WTC11 (cell line): Measurements from ENCODE around the gene FOXC2. TPM values are rescaled to one million over a fixed set of nuclear protein-coding genes. Genes with fewer than 3 reads are reported as not detected.

ENCODE experiments used
- ATAC-seq: fragments of 200-7000 bp; cut with Tn5 transposase; 2 replicates; pipeline ENCODE4 v1.10.0; 2021; ENCODE audit warnings: mild to moderate bottlenecking, moderate library complexity
- CTCF ChIA-PET: fragments of 300-600 bp; sonication (Branson Sonifier 250); formaldehyde crosslinking; loops from one replicate; lab custom pipeline; 2021; ENCODE audit warnings: antibody characterized with exemption; lab: Charles Lee
- POLR2A ChIA-PET: fragments of 350-600 bp; sonication (Branson Sonifier 250); formaldehyde crosslinking; loops from one replicate; lab custom pipeline; 2021; ENCODE audit warnings: antibody characterized with exemption; lab: Charles Lee
- DNase-seq: peaks from one replicate; pipeline ENCODE4 v3.0.0; 2021; ENCODE audit warnings: low spot score
- H3K27ac Mint-ChIP-seq: 2 replicates; pipeline ENCODE4 v1.8.0; 2021; ENCODE audit warnings: mixed read lengths
- H3K27me3 Mint-ChIP-seq: 2 replicates; pipeline ENCODE4 v1.8.0; 2021; ENCODE audit warnings: low read depth, mild to moderate bottlenecking, moderate library complexity, mixed read lengths
- H3K36me3 Mint-ChIP-seq: 2 replicates; pipeline ENCODE4 v1.8.0; 2021; ENCODE audit warnings: mixed read lengths
- H3K4me1 Mint-ChIP-seq: 2 replicates; pipeline ENCODE4 v1.8.0; 2022; ENCODE audit warnings: mixed read lengths
- H3K4me3 Mint-ChIP-seq: 2 replicates; pipeline ENCODE4 v1.8.0; 2021; ENCODE audit warnings: mild to moderate bottlenecking, moderate library complexity, mixed read lengths
- H3K9me3 Mint-ChIP-seq: 2 replicates; pipeline ENCODE4 v1.8.0; 2021; ENCODE audit warnings: mixed read lengths
- ATF1 ChIP-seq: sonication (generic); formaldehyde crosslinking; IDR thresholded peaks from 2 replicates; pipeline ENCODE4 v1.8.1; 2023; ENCODE audit warnings: mild to moderate bottlenecking, moderate library complexity, missing genetic modification reagents
- CBFB ChIP-seq: sonication (generic); formaldehyde crosslinking; IDR thresholded peaks from 2 replicates; pipeline ENCODE4 v1.8.1; 2022; ENCODE audit warnings: mild to moderate bottlenecking, low read depth, missing genetic modification reagents
- FOXP1 ChIP-seq: sonication (generic); formaldehyde crosslinking; IDR thresholded peaks from 2 replicates; pipeline ENCODE4 v1.8.0; 2022; ENCODE audit warnings: missing genetic modification reagents, mild to moderate bottlenecking, moderate library complexity, borderline replicate concordance
- NR2C2 ChIP-seq: sonication (generic); formaldehyde crosslinking; IDR thresholded peaks from 2 replicates; pipeline ENCODE4 v1.8.0; 2022; ENCODE audit warnings: mild to moderate bottlenecking, missing genetic modification reagents
- OVOL2 ChIP-seq: fragments of 250-450 bp; sonication (Bioruptor Pico); IDR thresholded peaks from 2 replicates; pipeline ENCODE4 v1.9.0; 2021; ENCODE audit warnings: mild to moderate bottlenecking, borderline replicate concordance
- SMAD3 ChIP-seq: sonication (generic); formaldehyde crosslinking; IDR thresholded peaks from 2 replicates; pipeline ENCODE4 v1.8.0; 2022; ENCODE audit warnings: missing genetic modification reagents, mild to moderate bottlenecking, borderline replicate concordance
- SOX15 ChIP-seq: fragments of 250-450 bp; sonication (Bioruptor Pico); IDR thresholded peaks from 2 replicates; pipeline ENCODE4 v1.9.0; 2021; ENCODE audit warnings: mild to moderate bottlenecking
- TCF7 ChIP-seq: sonication (generic); formaldehyde crosslinking; IDR thresholded peaks from 2 replicates; pipeline ENCODE4 v1.8.0; 2022; ENCODE audit warnings: mild to moderate bottlenecking, low read depth, missing genetic modification reagents, moderate library complexity
- TEAD1 ChIP-seq: sonication (generic); formaldehyde crosslinking; IDR thresholded peaks from 2 replicates; pipeline ENCODE4 v1.8.0; 2022; ENCODE audit warnings: mild to moderate bottlenecking, missing genetic modification reagents
- ZNF121 ChIP-seq: sonication (generic); formaldehyde crosslinking; IDR thresholded peaks from 2 replicates; pipeline ENCODE4 v1.8.0; 2023; ENCODE audit warnings: missing genetic modification reagents
- total RNA-seq: library from RNA; stranded (reverse); gene quantifications from 3 replicates; pipeline ENCODE4 v1.2.3, GENCODE V29; 2021
- TF ChIP-seq, protein P1 (sequence below): fragments of 250-450 bp; sonication (Bioruptor Pico); IDR thresholded peaks from 2 replicates; pipeline ENCODE4 v1.9.0; 2021; ENCODE audit warnings: mild to moderate bottlenecking, borderline replicate concordance
- TF ChIP-seq, protein P2 (sequence below): sonication (generic); formaldehyde crosslinking; IDR thresholded peaks from 2 replicates; pipeline ENCODE4 v1.8.0; 2023; ENCODE audit warnings: mild to moderate bottlenecking, missing genetic modification reagents

The FOXC2 gene
- total RNA-seq, 1 experiment from 2014 or later = 0.28 TPM

DNA sequence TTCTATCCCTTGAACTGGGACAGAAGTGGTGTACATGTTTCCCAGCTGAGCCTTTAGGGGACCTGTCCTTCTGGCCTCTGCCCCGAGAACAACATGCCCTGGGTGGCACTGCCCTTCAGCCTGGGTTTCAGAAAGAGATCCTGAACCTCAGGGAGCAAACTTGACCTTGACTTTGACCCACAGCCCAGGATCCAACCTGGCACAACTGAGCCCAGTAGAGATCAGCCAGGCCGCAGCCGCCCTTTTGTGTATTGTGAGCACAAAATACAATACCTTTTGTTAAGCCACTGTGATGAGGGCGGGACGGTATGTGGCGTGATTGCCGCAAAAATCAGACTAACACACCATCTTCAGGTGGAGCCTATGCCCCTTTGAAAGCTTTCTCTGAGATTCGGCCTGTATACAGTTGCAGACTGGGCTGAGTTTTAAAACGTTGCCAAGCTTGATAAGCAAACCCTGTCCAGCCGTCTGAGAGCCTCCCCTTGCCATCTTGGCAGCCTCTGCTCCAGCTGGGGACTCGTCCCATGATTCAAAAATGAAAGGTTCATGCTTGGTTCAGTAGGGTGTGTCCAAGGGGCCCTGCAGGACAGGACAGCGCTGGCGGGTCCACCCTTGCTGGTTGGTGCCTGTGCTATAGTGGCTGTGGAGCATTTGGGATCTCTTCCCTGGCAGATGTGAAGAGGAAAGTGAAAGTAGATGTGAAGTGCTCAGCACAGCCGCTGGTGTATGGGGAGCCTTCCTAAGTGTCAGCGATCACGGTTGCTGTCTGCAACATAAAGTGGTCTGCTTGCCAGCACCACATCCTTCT is 52.0 kb downstream of the FOXC2 start:
- Mint-ChIP-seq H3K4me1 (peaks cover 25% of the 10 kb centered on the region), H3K27me3 (no peaks in the 10 kb centered on the region), H3K9me3 (no peaks in the 10 kb centered on the region), H3K36me3 (no peaks in the 10 kb centered on the region), H3K27ac (no peak overlapping the region), H3K4me3 (no peak overlapping the region)
- ATAC-seq (peak; percentile 34; the same call in 1 of the 2 replicates), DNase-seq (no peak)
- ChIA-PET POLR2A (no interaction called here), CTCF (interaction anchor here (0.5 to 1.4 kb wide), 3 partner anchors 47 to 458 kb away, joined by 3 read pairs; no protein-coding TSS in a partner anchor)
- TF ChIP-seq OVOL2 (CRISPR knock-in tag) = no peak
- TF ChIP-seq SOX15 = no peak
- TF ChIP-seq FOXP1 (CRISPR knock-in tag) = no peak
- no peak for TF ChIP-seq TEAD1 (CRISPR knock-in tag)
- TF ChIP-seq SMAD3 = no peak
- no peak for TF ChIP-seq ATF1
- TF ChIP-seq CBFB = no peak
- TF ChIP-seq, protein P1, sequence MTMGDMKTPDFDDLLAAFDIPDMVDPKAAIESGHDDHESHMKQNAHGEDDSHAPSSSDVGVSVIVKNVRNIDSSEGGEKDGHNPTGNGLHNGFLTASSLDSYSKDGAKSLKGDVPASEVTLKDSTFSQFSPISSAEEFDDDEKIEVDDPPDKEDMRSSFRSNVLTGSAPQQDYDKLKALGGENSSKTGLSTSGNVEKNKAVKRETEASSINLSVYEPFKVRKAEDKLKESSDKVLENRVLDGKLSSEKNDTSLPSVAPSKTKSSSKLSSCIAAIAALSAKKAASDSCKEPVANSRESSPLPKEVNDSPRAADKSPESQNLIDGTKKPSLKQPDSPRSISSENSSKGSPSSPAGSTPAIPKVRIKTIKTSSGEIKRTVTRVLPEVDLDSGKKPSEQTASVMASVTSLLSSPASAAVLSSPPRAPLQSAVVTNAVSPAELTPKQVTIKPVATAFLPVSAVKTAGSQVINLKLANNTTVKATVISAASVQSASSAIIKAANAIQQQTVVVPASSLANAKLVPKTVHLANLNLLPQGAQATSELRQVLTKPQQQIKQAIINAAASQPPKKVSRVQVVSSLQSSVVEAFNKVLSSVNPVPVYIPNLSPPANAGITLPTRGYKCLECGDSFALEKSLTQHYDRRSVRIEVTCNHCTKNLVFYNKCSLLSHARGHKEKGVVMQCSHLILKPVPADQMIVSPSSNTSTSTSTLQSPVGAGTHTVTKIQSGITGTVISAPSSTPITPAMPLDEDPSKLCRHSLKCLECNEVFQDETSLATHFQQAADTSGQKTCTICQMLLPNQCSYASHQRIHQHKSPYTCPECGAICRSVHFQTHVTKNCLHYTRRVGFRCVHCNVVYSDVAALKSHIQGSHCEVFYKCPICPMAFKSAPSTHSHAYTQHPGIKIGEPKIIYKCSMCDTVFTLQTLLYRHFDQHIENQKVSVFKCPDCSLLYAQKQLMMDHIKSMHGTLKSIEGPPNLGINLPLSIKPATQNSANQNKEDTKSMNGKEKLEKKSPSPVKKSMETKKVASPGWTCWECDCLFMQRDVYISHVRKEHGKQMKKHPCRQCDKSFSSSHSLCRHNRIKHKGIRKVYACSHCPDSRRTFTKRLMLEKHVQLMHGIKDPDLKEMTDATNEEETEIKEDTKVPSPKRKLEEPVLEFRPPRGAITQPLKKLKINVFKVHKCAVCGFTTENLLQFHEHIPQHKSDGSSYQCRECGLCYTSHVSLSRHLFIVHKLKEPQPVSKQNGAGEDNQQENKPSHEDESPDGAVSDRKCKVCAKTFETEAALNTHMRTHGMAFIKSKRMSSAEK (CRISPR knock-in tag) = no peak
- no peak for TF ChIP-seq ZNF121 (CRISPR knock-in tag)
- TF ChIP-seq, protein P2, sequence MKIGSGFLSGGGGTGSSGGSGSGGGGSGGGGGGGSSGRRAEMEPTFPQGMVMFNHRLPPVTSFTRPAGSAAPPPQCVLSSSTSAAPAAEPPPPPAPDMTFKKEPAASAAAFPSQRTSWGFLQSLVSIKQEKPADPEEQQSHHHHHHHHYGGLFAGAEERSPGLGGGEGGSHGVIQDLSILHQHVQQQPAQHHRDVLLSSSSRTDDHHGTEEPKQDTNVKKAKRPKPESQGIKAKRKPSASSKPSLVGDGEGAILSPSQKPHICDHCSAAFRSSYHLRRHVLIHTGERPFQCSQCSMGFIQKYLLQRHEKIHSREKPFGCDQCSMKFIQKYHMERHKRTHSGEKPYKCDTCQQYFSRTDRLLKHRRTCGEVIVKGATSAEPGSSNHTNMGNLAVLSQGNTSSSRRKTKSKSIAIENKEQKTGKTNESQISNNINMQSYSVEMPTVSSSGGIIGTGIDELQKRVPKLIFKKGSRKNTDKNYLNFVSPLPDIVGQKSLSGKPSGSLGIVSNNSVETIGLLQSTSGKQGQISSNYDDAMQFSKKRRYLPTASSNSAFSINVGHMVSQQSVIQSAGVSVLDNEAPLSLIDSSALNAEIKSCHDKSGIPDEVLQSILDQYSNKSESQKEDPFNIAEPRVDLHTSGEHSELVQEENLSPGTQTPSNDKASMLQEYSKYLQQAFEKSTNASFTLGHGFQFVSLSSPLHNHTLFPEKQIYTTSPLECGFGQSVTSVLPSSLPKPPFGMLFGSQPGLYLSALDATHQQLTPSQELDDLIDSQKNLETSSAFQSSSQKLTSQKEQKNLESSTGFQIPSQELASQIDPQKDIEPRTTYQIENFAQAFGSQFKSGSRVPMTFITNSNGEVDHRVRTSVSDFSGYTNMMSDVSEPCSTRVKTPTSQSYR (CRISPR knock-in tag) = no peak
- no peak for TF ChIP-seq NR2C2
- TF ChIP-seq TCF7 (CRISPR knock-in tag) = no peak

Other genes with a start within 250 kb of the FOXC2 start
- 0.09 to 0.14 TPM in 2 of 3 replicates, not detected in the other for gene FOXF1, start 56.3 kb upstream of the FOXC2 start, total RNA-seq
- 14.1 to 15.7 TPM (median 15.3 TPM) in 3 replicates for gene MTHFSD, start 11.6 kb upstream of the FOXC2 start, total RNA-seq
- gene FOXL1, start 11.7 kb downstream of the FOXC2 start, total RNA-seq = 0.23 to 0.34 TPM (median 0.33 TPM) in 3 replicates